GM21576 (cell line): Measurements from ENCODE around the gene CCER1.
A peak's percentile ranks its signal among the peaks of the same experiment; 100 is the strongest.
"Not testable (repeated sequence)": the region's sequence is repeated elsewhere in the genome, so short reads cannot be mapped to it uniquely, and the experiment has no call there.

ENCODE experiments used
- ATAC-seq: cut with Tn5 transposase; IDR thresholded peaks from one replicate; pipeline ENCODE4 v1.9.1; 2021; ENCODE audit warnings: mild to moderate bottlenecking, moderate library complexity; ENCODE audit not compliant: unreplicated experiment

The CCER1 gene

GRCh38 chr12:90954921-90955320 lies at the start of gene CCER1:
CCER1 (minus strand) TSS chr12:90955176; CDS start chr12:90954742, 434 bp downstream.
- ATAC-seq, result no peak

- ATAC-seq, result no peak
These were observed 48.8 kb upstream of the CCER1 start for GRCh38 chr12:91003737-91004136.

GRCh38 chr12:91001306-91001705 lies 46.3 kb upstream of the CCER1 start:
- no peak for ATAC-seq

GRCh38 chr12:90999966-91000365 lies 45.0 kb upstream of the CCER1 start:
- no peak for ATAC-seq

- ATAC-seq, result no peak
These were observed 44.6 kb upstream of the CCER1 start for GRCh38 chr12:90999527-90999926.

- ATAC-seq, result no peak
These were observed 40.0 kb upstream of the CCER1 start for GRCh38 chr12:90995010-90995409.

- ATAC-seq, result no peak
These were observed 37.0 kb upstream of the CCER1 start for GRCh38 chr12:90991952-90992465.

GRCh38 chr12:90990611-90991010 lies 35.6 kb upstream of the CCER1 start:
- no peak for ATAC-seq

GRCh38 chr12:90989686-90990111 lies 34.7 kb upstream of the CCER1 start:
- no peak for ATAC-seq

- ATAC-seq, result no peak
These were observed 32.5 kb upstream of the CCER1 start for GRCh38 chr12:90987520-90987919.

GRCh38 chr12:90987101-90987500 lies 32.1 kb upstream of the CCER1 start:
- ATAC-seq, result no peak

GRCh38 chr12:90985331-90985730 lies 30.4 kb upstream of the CCER1 start:
- not testable (repeated sequence) for ATAC-seq

GRCh38 chr12:90984114-90984513 lies 29.1 kb upstream of the CCER1 start:
- no peak for ATAC-seq

- ATAC-seq, result no peak
These were observed 27.2 kb upstream of the CCER1 start for GRCh38 chr12:90982170-90982569.

GRCh38 chr12:90979951-90980350 lies 25.0 kb upstream of the CCER1 start:
- no peak for ATAC-seq

- no peak for ATAC-seq
These were observed 24.0 kb upstream of the CCER1 start for GRCh38 chr12:90979019-90979418.

GRCh38 chr12:90978117-90978770 lies 23.3 kb upstream of the CCER1 start:
- peak; percentile 73 for ATAC-seq

- ATAC-seq, result no peak
These were observed 22.2 kb upstream of the CCER1 start for GRCh38 chr12:90977224-90977623.

GRCh38 chr12:90974286-90974685 lies 19.3 kb upstream of the CCER1 start:
- ATAC-seq, result no peak

- ATAC-seq, result no peak
These were observed 17.2 kb upstream of the CCER1 start for GRCh38 chr12:90972226-90972625.

GRCh38 chr12:90970911-90971310 lies 15.9 kb upstream of the CCER1 start:
- no peak for ATAC-seq

GRCh38 chr12:90970471-90970870 lies 15.5 kb upstream of the CCER1 start:
- no peak for ATAC-seq

GRCh38 chr12:90969851-90970250 lies 14.9 kb upstream of the CCER1 start:
- no peak for ATAC-seq
